ENCODE results near the gene CERCAM. TPM values are rescaled to one million over a fixed set of nuclear protein-coding genes. Genes with fewer than 3 reads are reported as not detected.
"Not testable (repeated sequence)": the region's sequence is repeated elsewhere in the genome, so short reads cannot be mapped to it uniquely, and the experiment has no call there.

CERCAM gene
- total RNA-seq, 1 donor from 2014 or later = 14.0 TPM

DNA sequence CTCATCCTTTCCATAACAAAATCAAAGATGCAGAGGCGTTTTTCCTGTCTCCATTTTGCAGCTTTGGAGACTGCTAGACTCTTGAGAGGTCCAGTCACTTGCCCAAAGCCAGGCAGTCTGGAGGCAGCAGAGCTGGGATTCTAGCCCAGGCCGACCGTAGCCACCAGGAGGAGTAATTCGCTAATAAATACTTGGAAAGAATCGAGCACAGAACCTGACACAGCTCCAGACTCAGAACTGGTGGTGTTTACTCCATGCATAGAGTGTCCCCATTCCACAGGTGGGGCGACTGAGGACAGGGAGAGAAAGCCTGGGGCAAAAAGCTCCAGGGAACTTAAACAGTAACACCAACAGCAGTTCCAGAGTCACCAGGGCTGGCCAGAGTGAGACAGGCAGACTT is 10.7 kb upstream of the CERCAM start:
- ATAC-seq = no peak
- TF ChIP-seq, protein P1, sequence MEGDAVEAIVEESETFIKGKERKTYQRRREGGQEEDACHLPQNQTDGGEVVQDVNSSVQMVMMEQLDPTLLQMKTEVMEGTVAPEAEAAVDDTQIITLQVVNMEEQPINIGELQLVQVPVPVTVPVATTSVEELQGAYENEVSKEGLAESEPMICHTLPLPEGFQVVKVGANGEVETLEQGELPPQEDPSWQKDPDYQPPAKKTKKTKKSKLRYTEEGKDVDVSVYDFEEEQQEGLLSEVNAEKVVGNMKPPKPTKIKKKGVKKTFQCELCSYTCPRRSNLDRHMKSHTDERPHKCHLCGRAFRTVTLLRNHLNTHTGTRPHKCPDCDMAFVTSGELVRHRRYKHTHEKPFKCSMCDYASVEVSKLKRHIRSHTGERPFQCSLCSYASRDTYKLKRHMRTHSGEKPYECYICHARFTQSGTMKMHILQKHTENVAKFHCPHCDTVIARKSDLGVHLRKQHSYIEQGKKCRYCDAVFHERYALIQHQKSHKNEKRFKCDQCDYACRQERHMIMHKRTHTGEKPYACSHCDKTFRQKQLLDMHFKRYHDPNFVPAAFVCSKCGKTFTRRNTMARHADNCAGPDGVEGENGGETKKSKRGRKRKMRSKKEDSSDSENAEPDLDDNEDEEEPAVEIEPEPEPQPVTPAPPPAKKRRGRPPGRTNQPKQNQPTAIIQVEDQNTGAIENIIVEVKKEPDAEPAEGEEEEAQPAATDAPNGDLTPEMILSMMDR (IDR thresholded peaks at IDR 0.05) = peak; percentile 5
- intact Hi-C loops (cut with DNase I) = loop anchor here (5.0 kb wide), 1 partner anchor 48 kb away; no protein-coding TSS in a partner anchor
- no peaks in the 10 kb centered on the region for H3K36me3 ChIP-seq
- no peak for DNase-seq
- no peaks in the 10 kb centered on the region for H3K4me1 ChIP-seq
- H3K27me3 ChIP-seq = peaks cover 6% of the 10 kb centered on the region
- H3K27ac ChIP-seq = no peak overlapping the region
- H3K9me3 ChIP-seq = no peaks in the 10 kb centered on the region
- no peak overlapping the region for H3K4me3 ChIP-seq

DNA sequence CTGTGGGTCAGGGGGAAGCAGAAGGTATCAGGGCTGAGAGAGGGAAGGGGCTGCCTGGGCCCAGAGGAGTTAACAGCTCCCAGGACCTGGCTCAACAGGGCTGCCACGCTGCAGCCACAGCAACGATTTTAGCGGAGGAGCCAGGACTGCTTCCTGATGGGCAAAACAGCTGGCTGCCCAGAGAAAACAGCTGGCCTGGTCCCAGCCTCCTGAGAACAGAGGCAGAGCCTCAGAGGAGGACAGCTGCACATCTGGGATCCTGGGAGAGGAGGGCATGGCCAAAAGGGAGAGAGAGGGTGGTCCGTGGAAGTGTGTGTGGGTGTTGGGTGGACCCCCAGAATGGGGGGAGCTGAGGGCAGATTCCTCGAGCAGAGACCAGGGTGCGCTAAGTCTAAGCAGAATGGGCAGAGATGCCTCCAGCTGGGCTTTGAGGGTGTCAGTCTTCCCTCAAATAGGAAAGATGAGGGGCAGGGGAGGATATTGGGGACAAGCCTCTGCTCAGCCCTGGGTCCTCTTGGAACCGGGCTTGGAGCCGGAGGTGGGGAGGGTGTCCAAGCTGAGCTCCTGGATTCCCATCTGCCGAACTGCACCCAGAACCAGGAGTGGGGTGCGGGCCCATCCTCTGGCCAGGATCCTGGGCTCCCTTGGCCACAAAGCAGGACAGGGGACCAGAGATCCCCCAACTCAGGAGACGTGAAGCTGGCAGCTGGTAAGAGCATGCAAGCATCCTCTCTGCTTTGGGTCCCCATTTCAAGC is 9.1 kb upstream of the CERCAM start:
- intact Hi-C loops (cut with DNase I) = loop anchor here (5.0 kb wide), 1 partner anchor 49 kb away; no protein-coding TSS in a partner anchor
- Histone ChIP-seq H3K4me1 (no peaks in the 10 kb centered on the region), H3K27me3 (peaks cover 14% of the 10 kb centered on the region)

DNA sequence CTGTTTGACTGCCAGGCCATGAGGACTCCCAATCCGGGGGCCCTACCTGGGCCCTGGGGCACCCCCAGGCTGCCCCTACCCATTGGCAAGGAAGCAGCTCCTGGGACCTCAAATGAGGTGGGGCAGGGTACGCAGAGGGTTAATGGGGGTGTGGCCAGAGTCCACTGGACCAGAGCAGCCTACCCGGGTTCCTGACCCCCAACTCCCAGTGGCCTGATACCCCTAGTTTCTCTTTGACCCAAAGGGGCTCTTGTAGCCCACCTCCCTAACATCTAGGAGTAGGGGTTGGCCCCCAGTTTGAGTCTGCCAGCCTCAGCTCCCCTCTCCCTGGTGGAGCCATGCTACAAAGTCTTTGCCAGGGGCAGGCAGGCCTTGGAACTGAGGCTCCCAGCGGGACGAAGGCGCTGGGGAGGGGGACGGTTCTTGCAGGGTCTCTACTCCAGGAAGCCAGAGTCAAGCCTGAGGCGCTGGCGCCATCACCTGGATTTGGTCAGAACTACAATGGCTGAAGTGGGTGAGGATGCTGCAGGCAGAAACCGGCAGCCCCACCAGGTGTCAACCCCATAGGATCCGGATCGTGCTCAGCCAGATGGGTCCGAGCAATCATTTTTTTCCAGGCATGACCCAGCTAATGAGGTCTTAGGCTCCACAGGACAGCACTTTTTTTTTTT is 8.4 kb upstream of the CERCAM start:
- intact Hi-C loops (cut with DNase I) = loop anchor here (5.0 kb wide), 1 partner anchor 50 kb away; no protein-coding TSS in a partner anchor
- ATAC-seq (peak; percentile 65), DNase-seq (no peak)
- Histone ChIP-seq H3K36me3 (no peaks in the 10 kb centered on the region), H3K9me3 (no peaks in the 10 kb centered on the region), H3K27me3 (peaks cover 14% of the 10 kb centered on the region), H3K4me1 (no peaks in the 10 kb centered on the region), H3K4me3 (no peak overlapping the region), H3K27ac (no peak overlapping the region)
- TF ChIP-seq, protein P1 (IDR thresholded peaks at IDR 0.05) = peak; percentile 58

More for the DNA sequence above, 9.1 kb upstream of the CERCAM start:
- TF ChIP-seq, protein P1 (IDR thresholded peaks at IDR 0.05) = no peak
- Histone ChIP-seq H3K9me3 (no peaks in the 10 kb centered on the region), H3K36me3 (no peaks in the 10 kb centered on the region), H3K27ac (no peak overlapping the region), H3K4me3 (no peak overlapping the region)
- DNase-seq = no peak
- ATAC-seq = no peak

DNA sequence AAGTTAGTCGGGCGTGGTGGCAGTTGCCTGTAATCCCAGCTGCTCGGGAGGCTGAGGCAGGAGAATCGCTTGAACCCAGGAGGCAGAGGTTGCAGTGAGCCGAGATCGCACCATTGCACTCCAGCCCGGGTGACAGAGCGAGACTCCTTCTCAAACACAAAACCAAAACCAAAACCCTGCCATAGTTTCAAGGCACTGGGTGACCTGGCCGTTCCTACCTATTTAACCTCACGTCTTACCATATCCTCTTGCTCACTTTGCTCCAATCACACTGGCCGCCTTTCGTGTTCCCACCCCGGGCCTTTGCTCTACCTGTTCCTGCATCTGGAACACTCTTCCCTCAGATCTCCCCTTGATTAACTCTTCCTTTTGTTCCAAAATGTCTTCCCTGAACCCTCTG is 6.9 kb upstream of the CERCAM start:
- not testable (repeated sequence) for ATAC-seq, H3K9me3 ChIP-seq, H3K36me3 ChIP-seq, H3K27ac ChIP-seq, H3K4me1 ChIP-seq, DNase-seq, H3K4me3 ChIP-seq
- intact Hi-C loops (cut with DNase I) = loop anchor here (5.0 kb wide), 1 partner anchor 51 kb away; no protein-coding TSS in a partner anchor
- H3K27me3 ChIP-seq = peaks cover 14% of the 10 kb centered on the region

DNA sequence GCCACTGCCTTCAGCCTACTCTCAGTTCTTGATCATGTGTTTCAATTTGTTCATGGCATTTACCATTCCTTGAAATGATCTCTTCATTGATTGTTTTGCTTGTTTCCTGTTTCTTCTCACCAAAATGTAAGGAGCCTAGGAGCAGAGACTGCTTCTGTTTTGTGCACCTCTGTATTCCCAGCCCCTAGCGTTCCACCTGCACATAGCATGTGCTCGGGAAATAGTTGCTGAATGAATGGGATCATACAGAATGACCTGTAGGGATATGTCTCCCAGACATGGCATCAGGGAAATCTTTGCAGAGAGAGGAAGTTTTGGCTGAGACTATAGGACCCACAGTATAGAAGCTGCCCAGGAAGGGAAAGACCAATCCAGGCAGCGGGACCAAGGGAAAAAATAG is 6.2 kb upstream of the CERCAM start:
- no peak overlapping the region for H3K27ac ChIP-seq
- ATAC-seq = no peak
- TF ChIP-seq, protein P1 (IDR thresholded peaks at IDR 0.05) = no peak
- peaks cover 14% of the 10 kb centered on the region for H3K27me3 ChIP-seq
- H3K36me3 ChIP-seq = no peaks in the 10 kb centered on the region
- H3K9me3 ChIP-seq = no peaks in the 10 kb centered on the region
- no peak overlapping the region for H3K4me3 ChIP-seq
- intact Hi-C loops (cut with DNase I) = loop anchor here (5.0 kb wide), 1 partner anchor 52 kb away; no protein-coding TSS in a partner anchor
- DNase-seq = no peak
- peaks cover 6% of the 10 kb centered on the region for H3K4me1 ChIP-seq

DNA sequence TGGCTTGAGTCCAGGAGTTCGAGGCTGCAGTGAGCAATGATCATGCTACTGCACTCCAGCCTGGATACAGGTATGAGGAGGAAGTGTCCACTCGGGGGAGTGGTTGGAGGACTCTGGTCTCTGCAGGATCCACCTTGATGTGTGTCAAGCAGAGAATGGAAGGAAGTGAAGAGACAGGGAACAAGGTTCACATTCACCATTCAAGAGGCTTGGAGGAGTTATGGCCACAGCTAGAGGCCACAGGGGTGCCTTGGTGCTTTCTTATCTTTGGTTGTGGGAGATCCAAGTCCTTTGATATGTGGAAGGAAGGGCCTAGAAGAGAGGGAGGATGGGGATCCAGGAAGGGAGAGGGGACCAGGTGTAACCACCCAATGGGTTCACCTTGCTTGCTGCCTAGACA is 5.4 kb upstream of the CERCAM start:
- Histone ChIP-seq H3K27ac (no peak overlapping the region), H3K4me3 (no peak overlapping the region), H3K4me1 (peaks cover 12% of the 10 kb centered on the region), H3K36me3 (no peaks in the 10 kb centered on the region), H3K27me3 (peaks cover 14% of the 10 kb centered on the region), H3K9me3 (no peaks in the 10 kb centered on the region)
- intact Hi-C loops (cut with DNase I) = no loop called here
- DNase-seq (no peak), ATAC-seq (no peak)
- TF ChIP-seq, protein P1 (IDR thresholded peaks at IDR 0.05) = no peak

All from upper lobe of right lung (tissue), 1 donor.